GM18873 (cell line): ENCODE results near the gene DIP2B.
A peak's percentile ranks its signal among the peaks of the same experiment; 100 is the strongest.
"Not testable (repeated sequence)": the region's sequence is repeated elsewhere in the genome, so short reads cannot be mapped to it uniquely, and the experiment has no call there.

Source experiments
- ATAC-seq: cut with Tn5 transposase; IDR thresholded peaks from one replicate; pipeline ENCODE4 v1.9.1; 2021; ENCODE audit warnings: mild to moderate bottlenecking, moderate library complexity, moderate number of reproducible peaks; ENCODE audit not compliant: unreplicated experiment, low FRiP score

DIP2B gene

GRCh38 chr12:50504798-50505674, at the start of gene DIP2B:
TSS of gene DIP2B (plus strand) at chr12:50504985. CDS start at chr12:50505141, 156 bp downstream.
- ATAC-seq, result peak; percentile 64

GRCh38 chr12:50458606-50459005, 46.2 kb upstream of the DIP2B start:
- ATAC-seq, result no peak

GRCh38 chr12:50467439-50467838, 37.3 kb upstream of the DIP2B start:
- ATAC-seq, result no peak

- ATAC-seq, result no peak
Measured at GRCh38 chr12:50477241-50477832, 27.4 kb upstream of the DIP2B start.

- ATAC-seq, result no peak
Measured at GRCh38 chr12:50482571-50482970, 22.2 kb upstream of the DIP2B start.

GRCh38 chr12:50483488-50483887, 21.3 kb upstream of the DIP2B start:
- ATAC-seq, result no peak

- no peak for ATAC-seq
Measured at GRCh38 chr12:50488801-50489200, 16.0 kb upstream of the DIP2B start.

GRCh38 chr12:50498119-50498518, 6.7 kb upstream of the DIP2B start:
- not testable (repeated sequence) for ATAC-seq

- no peak for ATAC-seq
Measured at GRCh38 chr12:50505675-50506530, 1.1 kb downstream of the DIP2B start.

GRCh38 chr12:50506753-50507473, 2.1 kb downstream of the DIP2B start:
- no peak for ATAC-seq

- no peak for ATAC-seq
Measured at GRCh38 chr12:50507474-50507838, 2.7 kb downstream of the DIP2B start.

- ATAC-seq, result no peak
Measured at GRCh38 chr12:50507930-50508329, 3.1 kb downstream of the DIP2B start.

GRCh38 chr12:50508414-50508813, 3.6 kb downstream of the DIP2B start:
- no peak for ATAC-seq

GRCh38 chr12:50508970-50509663, 4.3 kb downstream of the DIP2B start:
- no peak for ATAC-seq

GRCh38 chr12:50514526-50515276, 9.9 kb downstream of the DIP2B start:
- no peak for ATAC-seq

GRCh38 chr12:50515587-50515986, 10.8 kb downstream of the DIP2B start:
- ATAC-seq, result no peak

- peak; percentile 58 for ATAC-seq
Measured at GRCh38 chr12:50517421-50518048, 12.8 kb downstream of the DIP2B start.

- ATAC-seq, result no peak
Measured at GRCh38 chr12:50518090-50518489, 13.3 kb downstream of the DIP2B start.

GRCh38 chr12:50519353-50519752, 14.6 kb downstream of the DIP2B start:
- no peak for ATAC-seq
